Neural progenitor cell (in vitro differentiated cells): ENCODE measurements around the gene ADAM10.
"Not testable (repeated sequence)": the region's sequence is repeated elsewhere in the genome, so short reads cannot be mapped to it uniquely, and the experiment has no call there.

Experiments used
- CTCF ChIP-seq: fragments of 200-600 bp; sonication (generic); IDR thresholded peaks from 2 replicates; pipeline ENCODE4 v1.5.1; 2017; ENCODE audit warnings: antibody characterized with exemption, mild to moderate bottlenecking
- EZH2phosphoT487 ChIP-seq: fragments of 200-600 bp; sonication (generic); IDR thresholded peaks from 2 replicates; pipeline ENCODE4 v1.6.1; 2017; ENCODE audit warnings: antibody characterized with exemption

GRCh38 chr15:58768601-58769004 is 19.1 kb upstream of the ADAM10 start:
- not testable (repeated sequence) for TF ChIP-seq CTCF, EZH2phosphoT487
